Skeletal muscle tissue (tissue), 4 donors: ENCODE measurements around the gene FRMD4A. TPM values are rescaled to one million over a fixed set of nuclear protein-coding genes. Genes with fewer than 3 reads are reported as not detected.

Experiments
- H3K27ac ChIP-seq: one replicate; pipeline ENCODE4 v1.7.0; 2013; ENCODE audit warnings: mild to moderate bottlenecking, low read depth, low read length, inconsistent platforms
- H3K27me3 ChIP-seq, 3 donors: one replicate each; pipeline ENCODE4 v1.7.0; 2013; ENCODE audit warnings: low read length in 3 of 3; ENCODE audit not compliant: control insufficient read depth in 3 of 3, insufficient read depth in 3 of 3
- H3K36me3 ChIP-seq, 3 donors: one replicate each; pipeline ENCODE4 v1.7.0; 2013; ENCODE audit warnings: low read length in 3 of 3; ENCODE audit not compliant: control insufficient read depth in 3 of 3, insufficient read depth in 3 of 3
- H3K4me1 ChIP-seq, 3 donors: one replicate each; pipeline ENCODE4 v1.7.0; 2013; ENCODE audit warnings: low read length in 3 of 3, mild to moderate bottlenecking in 3 of 3; ENCODE audit not compliant: control insufficient read depth in 3 of 3, insufficient read depth in 3 of 3
- H3K4me3 ChIP-seq, 3 donors: one replicate each; pipeline ENCODE4 v1.7.0; 2013; ENCODE audit warnings: low read length in 3 of 3
- H3K9ac ChIP-seq, 3 donors: one replicate each; pipeline ENCODE4 v1.7.0; 2013; ENCODE audit warnings: low read length in 3 of 3, mild to moderate bottlenecking in 3 of 3, moderate library complexity in 2 of 3, low read depth in 1 of 3
- H3K9me3 ChIP-seq, 3 donors: one replicate each; pipeline ENCODE4 v1.7.0; 2013; ENCODE audit warnings: low read length in 3 of 3; ENCODE audit not compliant: control insufficient read depth in 3 of 3
- total RNA-seq: library from RNA; depleted of rRNA; stranded (reverse); fragments of >200 nt; gene quantifications from one replicate; pipeline ENCODE4 v1.2.3, GENCODE V29; 2014
- donor health status: Osteomylitis.

FRMD4A gene
- total RNA-seq, 1 donor from 2014 or later, result 19.3 TPM

DNA sequence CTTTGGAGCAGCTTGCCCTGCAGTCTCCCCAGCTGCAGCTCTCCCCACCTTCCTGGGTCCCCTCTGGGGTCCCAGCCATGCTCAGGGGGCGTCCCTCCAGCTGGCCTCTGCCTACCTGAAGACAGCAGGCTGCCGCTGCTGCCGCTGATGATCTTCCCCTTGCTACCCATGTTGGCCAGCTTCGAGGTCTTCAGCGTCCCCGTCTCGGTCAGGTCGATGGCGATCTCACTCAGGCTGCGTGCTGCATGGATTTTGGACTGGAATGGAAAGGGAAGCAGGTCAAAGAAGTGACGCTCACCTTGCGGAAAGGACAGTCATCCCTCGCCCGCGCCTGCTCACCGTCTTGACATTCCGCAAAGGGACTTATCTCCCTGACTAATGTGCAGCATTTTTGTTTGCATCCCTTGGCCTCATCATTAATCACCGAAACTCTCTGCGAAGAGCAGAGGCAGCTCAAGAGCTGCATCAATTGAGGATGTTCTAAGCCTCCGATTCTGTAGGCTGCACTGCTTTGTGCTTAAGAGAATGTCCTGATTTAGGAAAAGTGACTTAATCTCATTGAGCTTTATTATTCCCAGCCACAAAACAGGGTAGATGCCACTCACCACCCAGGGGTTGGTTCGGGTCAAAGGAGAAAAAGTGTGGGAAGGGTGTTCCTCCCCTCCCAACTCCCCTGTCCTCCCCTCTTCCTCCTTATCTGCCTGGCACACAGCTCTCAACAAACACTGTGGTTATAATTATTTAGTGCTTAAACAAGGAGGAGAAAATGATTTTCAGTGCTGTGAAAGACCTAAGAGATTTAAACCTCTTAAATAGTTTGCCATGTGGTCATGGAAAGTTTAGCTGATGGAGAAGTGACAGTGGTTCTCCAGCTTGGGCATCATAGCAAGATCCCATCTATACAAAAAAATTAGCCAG lies 636.7 kb downstream of the FRMD4A start:
- Histone ChIP-seq H3K27ac (no peak overlapping the region), H3K9me3 (no peaks in the 10 kb centered on the region), H3K27me3 (no peaks in the 10 kb centered on the region), H3K4me3 (no peak overlapping the region), H3K4me1 (peaks cover 0 to 6% (median 0%) of the 10 kb centered on the region in 3 donors), H3K36me3 (peaks cover 0 to 11% (median 6%) of the 10 kb centered on the region in 3 donors), H3K9ac (no peak overlapping the region)

DNA sequence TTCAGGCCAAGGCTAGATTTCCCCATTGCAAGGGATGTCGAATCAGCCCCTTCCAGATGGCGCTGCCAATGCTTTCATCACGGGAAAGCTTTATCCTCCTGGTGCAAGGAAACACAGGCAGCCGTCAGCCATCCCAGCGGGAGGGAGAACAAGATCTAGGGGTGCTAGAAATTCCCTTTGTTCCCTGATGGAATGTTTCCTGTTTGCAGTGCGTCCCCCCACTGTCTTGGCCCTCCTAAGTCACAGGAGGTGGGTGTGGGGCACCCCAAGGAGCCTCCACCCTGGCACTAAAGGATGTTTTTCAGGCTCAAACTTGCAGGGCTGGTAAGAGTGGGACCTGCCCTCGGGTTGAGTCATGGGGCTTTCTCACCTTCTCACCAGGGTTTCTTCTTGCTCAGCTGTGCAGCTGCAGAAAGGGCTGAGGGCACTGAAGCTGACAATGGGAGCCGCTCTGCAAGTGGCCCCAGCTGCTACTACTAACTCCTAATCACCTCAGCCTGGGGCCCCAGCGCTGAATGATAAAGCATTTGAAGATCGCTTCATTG lies 640.4 kb downstream of the FRMD4A start:
- Histone ChIP-seq H3K9ac (no peak overlapping the region), H3K36me3 (peaks cover 0 to 11% (median 4%) of the 10 kb centered on the region in 3 donors), H3K27ac (no peak overlapping the region), H3K4me3 (no peak overlapping the region), H3K27me3 (no peaks in the 10 kb centered on the region), H3K9me3 (no peaks in the 10 kb centered on the region), H3K4me1 (peaks cover 14 to 20% (median 17%) of the 10 kb centered on the region in 3 donors)

DNA sequence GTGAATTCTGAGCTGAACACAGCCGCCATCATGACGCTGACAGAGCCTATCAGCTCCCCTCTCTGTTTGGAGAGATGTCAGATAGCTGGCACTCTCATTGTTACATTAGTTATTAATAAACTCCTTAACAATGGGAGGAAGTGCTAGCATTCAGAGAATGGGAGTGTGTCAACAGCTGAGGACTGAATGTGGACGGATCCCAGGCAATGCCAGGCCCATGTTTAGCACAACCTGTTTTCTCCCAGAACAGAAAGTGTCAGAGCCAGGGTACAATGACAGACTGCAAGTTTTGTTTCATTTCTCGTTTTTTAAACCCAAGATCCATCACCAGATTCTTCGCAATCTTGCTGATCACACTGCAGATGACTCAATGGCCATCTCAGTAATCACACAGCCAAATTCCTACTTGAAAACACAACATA lies 644.4 kb downstream of the FRMD4A start:
- Histone ChIP-seq H3K27ac (peak overlapping the region; percentile 69), H3K4me1 (peaks cover 30 to 41% (median 32%) of the 10 kb centered on the region in 3 donors), H3K4me3 (peak overlapping the region in 1 of 3 donors; percentile 24), H3K9ac (peak overlapping the region; percentile 5 to 46 (median 5)), H3K9me3 (no peaks in the 10 kb centered on the region), H3K27me3 (no peaks in the 10 kb centered on the region), H3K36me3 (no peaks in the 10 kb centered on the region)

DNA sequence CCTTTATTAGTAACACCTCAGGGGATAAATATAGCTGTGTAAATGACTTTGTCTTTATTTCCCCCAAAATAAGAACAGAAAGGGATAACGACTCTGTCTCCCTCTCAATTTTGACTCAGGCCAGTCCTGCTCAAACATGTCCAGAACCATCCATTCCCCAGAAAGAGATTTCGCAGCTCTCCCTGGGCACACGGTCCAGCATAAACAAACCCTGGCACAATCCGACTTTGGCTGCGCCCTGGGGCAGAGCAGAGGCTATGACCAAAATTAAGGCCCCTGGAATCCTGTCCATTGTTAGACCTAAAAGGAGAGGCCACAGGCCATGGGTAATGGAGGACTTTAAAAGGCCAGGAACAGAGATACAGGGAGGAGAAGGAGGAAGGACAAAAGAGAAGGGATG lies 644.8 kb downstream of the FRMD4A start:
- Histone ChIP-seq H3K27ac (peak overlapping the region; percentile 69), H3K9ac (peak overlapping the region; percentile 5 to 46 (median 5)), H3K9me3 (no peaks in the 10 kb centered on the region), H3K27me3 (no peaks in the 10 kb centered on the region), H3K4me3 (peak overlapping the region in 1 of 3 donors; percentile 7), H3K4me1 (peaks cover 30 to 41% (median 32%) of the 10 kb centered on the region in 3 donors), H3K36me3 (no peaks in the 10 kb centered on the region)

DNA sequence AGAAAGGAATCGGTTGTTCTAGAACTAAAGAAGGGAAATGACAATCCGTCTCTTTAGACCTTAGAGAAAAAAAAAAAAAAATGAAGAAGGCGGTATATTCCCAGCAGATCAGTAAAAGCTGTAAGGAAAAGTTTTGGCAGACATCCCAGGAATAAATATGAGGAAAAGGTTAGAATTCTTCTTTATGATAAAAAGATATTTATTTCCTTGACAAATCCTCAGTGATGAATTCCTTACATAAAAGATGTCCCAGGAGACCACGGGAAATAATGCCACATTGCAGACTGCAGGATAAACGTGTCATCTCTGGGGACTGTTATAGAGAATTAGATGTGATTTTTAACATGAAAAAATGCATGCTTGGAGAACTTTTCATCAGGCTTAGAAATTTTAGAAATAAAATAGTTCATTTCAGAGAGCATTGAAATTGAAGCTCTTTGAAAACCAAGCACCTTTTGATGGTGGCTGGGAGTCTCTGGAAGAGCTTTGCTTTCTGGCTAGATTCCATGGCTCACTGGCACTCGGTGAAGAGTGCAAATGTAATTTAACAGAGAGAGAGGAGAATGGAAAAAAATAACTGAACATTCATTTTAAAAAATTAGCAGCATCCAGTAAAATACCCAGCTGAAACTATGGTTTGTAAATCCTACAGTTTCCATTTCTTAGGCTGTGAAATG lies 645.8 kb downstream of the FRMD4A start:
- Histone ChIP-seq H3K9ac (peak overlapping the region; percentile 32 to 69 (median 43)), H3K36me3 (no peaks in the 10 kb centered on the region), H3K4me1 (peaks cover 30 to 38% (median 32%) of the 10 kb centered on the region in 3 donors), H3K9me3 (no peaks in the 10 kb centered on the region), H3K4me3 (peak overlapping the region; percentile 45 to 60 (median 52)), H3K27ac (peak overlapping the region; percentile 69), H3K27me3 (no peaks in the 10 kb centered on the region)

DNA sequence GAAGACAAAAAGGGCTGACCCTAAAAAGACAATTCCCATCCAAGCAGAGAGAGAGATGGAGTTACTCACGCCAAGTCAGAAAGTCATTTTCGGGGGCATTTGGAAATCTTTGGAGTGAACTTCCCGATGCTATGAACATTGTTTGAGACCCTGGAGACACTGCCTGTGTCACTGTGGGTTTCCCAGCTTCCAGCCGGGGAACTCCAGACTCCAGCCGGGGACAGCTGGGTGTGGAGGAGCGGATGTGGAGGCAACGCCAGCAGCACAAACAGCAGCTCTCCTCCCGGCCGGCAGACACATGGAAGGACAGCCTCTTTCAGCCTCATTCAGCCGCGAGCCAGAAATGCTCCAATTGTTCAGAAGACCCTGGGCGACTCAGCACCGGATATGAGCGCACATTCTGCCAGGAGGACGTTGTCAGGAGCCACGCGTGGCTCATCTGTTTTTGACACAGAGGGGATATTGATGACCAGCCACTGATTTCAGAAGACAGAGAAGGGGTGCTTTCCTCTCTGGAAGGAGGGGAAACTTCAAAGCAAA lies 646.4 kb downstream of the FRMD4A start:
- Histone ChIP-seq H3K9me3 (no peaks in the 10 kb centered on the region), H3K36me3 (no peaks in the 10 kb centered on the region), H3K4me3 (peak overlapping the region; percentile 45 to 60 (median 52)), H3K27ac (peak overlapping the region; percentile 69), H3K4me1 (peaks cover 30 to 38% (median 32%) of the 10 kb centered on the region in 3 donors), H3K9ac (peak overlapping the region; percentile 32 to 69 (median 43)), H3K27me3 (no peaks in the 10 kb centered on the region)

DNA sequence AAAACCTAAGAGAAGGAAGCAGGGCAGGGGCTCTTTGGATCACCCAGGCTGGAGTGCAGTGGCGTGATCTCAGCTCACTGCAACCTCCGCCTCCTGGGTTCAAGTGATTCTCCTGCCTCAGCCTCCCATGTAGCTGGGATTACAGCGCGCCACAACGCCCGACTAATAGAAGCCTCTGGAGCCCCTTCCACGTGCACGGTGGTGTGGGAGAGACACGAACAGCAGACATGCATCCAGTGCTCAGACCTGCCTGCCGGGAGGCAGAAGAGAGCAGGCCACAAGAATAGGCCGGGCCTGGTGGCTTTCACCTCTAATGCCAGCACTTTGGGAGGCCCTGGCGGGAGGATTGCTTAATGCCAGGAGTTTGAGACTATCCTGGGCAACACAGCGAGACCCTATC lies 647.7 kb downstream of the FRMD4A start:
- peaks cover 0 to 2% (median 0%) of the 10 kb centered on the region in 3 donors for H3K36me3 ChIP-seq
- peaks cover 30 to 38% (median 32%) of the 10 kb centered on the region in 3 donors for H3K4me1 ChIP-seq
- H3K9ac ChIP-seq, result no peak overlapping the region
- no peak overlapping the region for H3K27ac ChIP-seq
- no peak overlapping the region for H3K4me3 ChIP-seq
- H3K27me3 ChIP-seq, result no peaks in the 10 kb centered on the region
- H3K9me3 ChIP-seq, result no peaks in the 10 kb centered on the region

DNA sequence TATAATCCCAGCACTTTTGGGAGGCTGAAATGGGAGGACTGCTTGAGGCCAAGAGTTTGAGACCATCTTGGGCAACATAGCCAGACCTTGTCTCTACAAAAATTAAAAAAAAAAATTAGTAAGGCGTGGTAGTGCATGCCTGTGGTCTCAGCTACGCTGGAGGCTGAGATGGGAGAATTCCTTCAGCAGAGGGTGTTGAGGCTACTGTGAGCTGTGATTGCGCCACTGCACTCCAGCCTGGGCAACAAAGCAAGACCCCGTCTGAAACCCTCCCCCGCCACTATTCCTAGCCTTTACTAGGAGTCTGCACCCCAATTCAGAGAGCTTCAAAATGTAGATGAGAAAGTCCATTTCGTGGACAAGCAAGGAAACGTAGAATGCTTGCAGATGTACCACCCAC lies 648.8 kb downstream of the FRMD4A start:
- Histone ChIP-seq H3K36me3 (peaks cover 0 to 3% (median 0%) of the 10 kb centered on the region in 3 donors), H3K9me3 (no peaks in the 10 kb centered on the region), H3K27ac (no peak overlapping the region), H3K27me3 (no peaks in the 10 kb centered on the region), H3K9ac (no peak overlapping the region), H3K4me3 (no peak overlapping the region), H3K4me1 (peaks cover 28 to 36% (median 30%) of the 10 kb centered on the region in 3 donors)

DNA sequence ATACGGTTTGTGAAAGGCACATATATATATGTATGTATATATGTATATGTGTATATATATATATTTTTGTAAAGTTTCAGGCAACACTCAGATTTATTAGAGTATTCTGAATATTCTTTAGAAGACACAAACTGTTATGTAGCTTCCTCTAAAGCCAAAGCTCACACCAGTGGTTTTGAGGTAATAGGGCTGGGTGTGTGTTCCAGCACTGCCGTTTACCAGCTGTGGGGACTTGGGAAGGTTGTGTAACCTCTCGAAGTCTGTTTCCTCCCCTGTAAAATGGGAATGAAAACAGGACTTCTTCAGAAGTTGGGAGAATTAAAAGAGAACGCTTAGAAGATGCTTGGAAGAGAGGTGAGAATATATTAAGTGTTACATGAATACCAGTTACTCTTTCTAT lies 649.2 kb downstream of the FRMD4A start:
- Histone ChIP-seq H3K4me3 (no peak overlapping the region), H3K36me3 (peaks cover 0 to 3% (median 0%) of the 10 kb centered on the region in 3 donors), H3K9ac (no peak overlapping the region), H3K9me3 (no peaks in the 10 kb centered on the region), H3K4me1 (peaks cover 24 to 32% (median 26%) of the 10 kb centered on the region in 3 donors), H3K27me3 (no peaks in the 10 kb centered on the region), H3K27ac (no peak overlapping the region)
